Epithelial cell of esophagus (primary cell): ENCODE measurements around the gene NYAP1.
A peak's percentile ranks its signal among the peaks of the same experiment; 100 is the strongest.

Experiments
- DNase-seq: peaks from one replicate; pipeline ENCODE4 v3.0.0; 2010; ENCODE audit warnings: low read depth
- H3K4me3 ChIP-seq: 2 replicates; pipeline ENCODE4 v1.5.1; 2011; ENCODE audit warnings: mild to moderate bottlenecking, low read length, control low read depth
- TF ChIP-seq, protein P1 (sequence below): IDR thresholded peaks from 2 replicates; pipeline ENCODE4 v1.5.1; 2011; ENCODE audit warnings: low read depth, mild to moderate bottlenecking, low read length, control low read depth, inconsistent platforms; ENCODE audit not compliant: insufficient read depth; ENCODE audit errors: missing control alignments

NYAP1 gene

GRCh38 chr7:100472121-100472851 is 11.4 kb upstream of the NYAP1 start:
- TF ChIP-seq, protein P1, sequence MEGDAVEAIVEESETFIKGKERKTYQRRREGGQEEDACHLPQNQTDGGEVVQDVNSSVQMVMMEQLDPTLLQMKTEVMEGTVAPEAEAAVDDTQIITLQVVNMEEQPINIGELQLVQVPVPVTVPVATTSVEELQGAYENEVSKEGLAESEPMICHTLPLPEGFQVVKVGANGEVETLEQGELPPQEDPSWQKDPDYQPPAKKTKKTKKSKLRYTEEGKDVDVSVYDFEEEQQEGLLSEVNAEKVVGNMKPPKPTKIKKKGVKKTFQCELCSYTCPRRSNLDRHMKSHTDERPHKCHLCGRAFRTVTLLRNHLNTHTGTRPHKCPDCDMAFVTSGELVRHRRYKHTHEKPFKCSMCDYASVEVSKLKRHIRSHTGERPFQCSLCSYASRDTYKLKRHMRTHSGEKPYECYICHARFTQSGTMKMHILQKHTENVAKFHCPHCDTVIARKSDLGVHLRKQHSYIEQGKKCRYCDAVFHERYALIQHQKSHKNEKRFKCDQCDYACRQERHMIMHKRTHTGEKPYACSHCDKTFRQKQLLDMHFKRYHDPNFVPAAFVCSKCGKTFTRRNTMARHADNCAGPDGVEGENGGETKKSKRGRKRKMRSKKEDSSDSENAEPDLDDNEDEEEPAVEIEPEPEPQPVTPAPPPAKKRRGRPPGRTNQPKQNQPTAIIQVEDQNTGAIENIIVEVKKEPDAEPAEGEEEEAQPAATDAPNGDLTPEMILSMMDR: no peak
- no peak for DNase-seq
- no peak overlapping the region for H3K4me3 ChIP-seq

GRCh38 chr7:100472854-100473499 is 10.8 kb upstream of the NYAP1 start:
- H3K4me3 ChIP-seq: no peak overlapping the region
- peak; percentile 47 for DNase-seq
- TF ChIP-seq, protein P1: no peak

GRCh38 chr7:100475549-100475948 is 8.2 kb upstream of the NYAP1 start:
- DNase-seq: no peak
- TF ChIP-seq, protein P1: no peak
- no peak overlapping the region for H3K4me3 ChIP-seq

DNA sequence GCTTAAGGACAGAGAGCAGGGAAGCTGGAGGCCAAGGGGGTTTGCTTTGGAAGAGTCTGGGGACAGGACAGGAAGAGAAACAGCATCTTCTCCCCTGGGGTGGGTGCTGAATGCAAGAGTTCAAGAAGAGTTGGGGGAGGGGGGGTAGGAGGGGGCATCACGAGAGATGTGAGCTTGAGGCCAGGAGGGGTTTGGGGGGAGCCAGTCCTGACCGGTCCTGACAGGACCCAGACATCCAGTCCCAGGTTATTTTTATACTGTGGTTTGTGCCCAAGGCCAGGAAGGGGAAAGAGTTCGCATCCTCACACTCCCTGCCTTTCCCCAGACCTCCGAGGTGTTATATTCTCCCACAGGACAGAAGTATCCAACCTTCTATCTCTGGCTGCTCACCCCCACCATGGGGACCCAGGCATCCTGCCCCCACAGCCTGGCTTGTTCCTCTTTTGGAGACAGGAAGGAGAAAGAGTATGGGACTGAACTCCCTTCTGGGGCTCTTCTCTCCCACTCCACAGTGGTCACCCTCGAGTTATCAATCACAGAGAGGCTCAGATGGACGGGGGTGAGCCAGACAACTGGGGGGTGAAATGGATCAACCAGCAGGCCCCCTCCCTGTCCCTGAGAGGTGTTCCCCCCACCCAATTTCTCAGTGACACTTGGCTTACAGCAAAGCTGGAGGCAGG is 7.5 kb upstream of the NYAP1 start:
- TF ChIP-seq, protein P1: no peak
- H3K4me3 ChIP-seq: peak overlapping the region; percentile 94
- DNase-seq: no peak

GRCh38 chr7:100476903-100477870 is 6.5 kb upstream of the NYAP1 start:
- peak; percentile 28 for DNase-seq
- H3K4me3 ChIP-seq: peak overlapping the region; percentile 94
- TF ChIP-seq, protein P1: peak; percentile 30

DNA sequence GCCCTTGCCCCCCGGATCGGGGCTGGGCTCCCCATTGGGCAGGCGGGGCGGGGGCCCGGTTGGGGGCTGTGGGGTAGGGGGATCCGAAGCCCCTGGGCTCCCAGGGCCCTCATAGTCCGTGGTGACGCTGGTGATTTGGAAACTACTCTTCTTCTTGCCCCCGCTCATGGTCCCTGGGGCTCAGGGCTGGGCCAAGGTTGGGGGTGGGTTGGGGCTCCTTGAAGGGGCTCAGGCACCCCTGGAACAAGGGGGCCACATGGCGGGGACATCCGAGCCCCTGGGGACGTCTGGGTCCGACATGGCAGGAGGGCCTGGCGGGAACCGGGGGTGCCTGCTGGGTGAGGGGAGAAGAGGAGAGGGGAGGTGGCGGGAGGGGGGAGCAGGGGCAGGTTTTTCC is 5.9 kb upstream of the NYAP1 start:
- TF ChIP-seq, protein P1: no peak
- no peak for DNase-seq
- peak overlapping the region; percentile 94 for H3K4me3 ChIP-seq
